ENCODE results near the gene AKAP6.

Gene AKAP6

GRCh38 chr14:32820682-32821081, 491.6 kb downstream of the AKAP6 start:
- no peak for DNase-seq (ENCODE audit: low read depth)

GRCh38 chr14:32821964-32822653, 493.0 kb downstream of the AKAP6 start:
- peak; percentile 89 for DNase-seq (ENCODE audit: low read depth)

DNA sequence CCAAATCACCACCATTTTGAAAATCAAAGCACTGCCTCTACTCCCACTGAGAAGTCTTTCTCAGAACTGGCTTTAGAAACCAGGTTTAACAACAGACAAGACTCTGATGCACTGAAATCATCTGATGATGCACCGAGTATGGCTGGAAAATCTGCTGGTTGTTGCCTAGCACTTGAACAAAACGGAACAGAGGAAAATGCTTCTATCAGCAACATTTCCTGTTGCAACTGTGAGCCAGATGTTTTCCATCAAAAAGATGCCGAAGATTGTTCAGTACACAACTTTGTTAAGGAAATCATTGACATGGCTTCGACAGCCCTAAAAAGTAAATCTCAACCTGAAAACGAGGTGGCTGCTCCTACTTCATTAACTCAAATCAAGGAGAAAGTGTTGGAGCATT, 494.6 kb downstream of the AKAP6 start:
- no peak for DNase-seq (ENCODE audit: low read depth)

DNA sequence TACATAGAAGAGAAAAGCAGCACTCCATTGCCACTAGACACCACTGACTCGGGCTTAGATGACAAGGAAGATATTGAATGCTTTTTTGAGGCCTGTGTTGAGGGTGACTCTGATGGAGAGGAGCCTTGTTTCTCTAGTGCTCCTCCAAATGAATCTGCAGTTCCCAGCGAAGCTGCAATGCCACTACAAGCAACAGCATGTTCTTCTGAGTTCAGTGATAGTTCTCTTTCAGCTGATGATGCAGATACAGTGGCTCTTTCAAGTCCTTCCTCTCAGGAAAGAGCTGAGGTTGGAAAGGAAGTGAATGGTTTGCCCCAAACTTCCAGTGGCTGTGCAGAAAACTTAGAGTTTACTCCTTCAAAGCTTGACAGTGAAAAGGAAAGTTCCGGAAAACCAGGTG, 495.1 kb downstream of the AKAP6 start:
- DNase-seq (ENCODE audit: low read depth): no peak

- DNase-seq (ENCODE audit: low read depth): no peak
These were observed 496.0 kb downstream of the AKAP6 start for GRCh38 chr14:32825058-32825457.

DNA sequence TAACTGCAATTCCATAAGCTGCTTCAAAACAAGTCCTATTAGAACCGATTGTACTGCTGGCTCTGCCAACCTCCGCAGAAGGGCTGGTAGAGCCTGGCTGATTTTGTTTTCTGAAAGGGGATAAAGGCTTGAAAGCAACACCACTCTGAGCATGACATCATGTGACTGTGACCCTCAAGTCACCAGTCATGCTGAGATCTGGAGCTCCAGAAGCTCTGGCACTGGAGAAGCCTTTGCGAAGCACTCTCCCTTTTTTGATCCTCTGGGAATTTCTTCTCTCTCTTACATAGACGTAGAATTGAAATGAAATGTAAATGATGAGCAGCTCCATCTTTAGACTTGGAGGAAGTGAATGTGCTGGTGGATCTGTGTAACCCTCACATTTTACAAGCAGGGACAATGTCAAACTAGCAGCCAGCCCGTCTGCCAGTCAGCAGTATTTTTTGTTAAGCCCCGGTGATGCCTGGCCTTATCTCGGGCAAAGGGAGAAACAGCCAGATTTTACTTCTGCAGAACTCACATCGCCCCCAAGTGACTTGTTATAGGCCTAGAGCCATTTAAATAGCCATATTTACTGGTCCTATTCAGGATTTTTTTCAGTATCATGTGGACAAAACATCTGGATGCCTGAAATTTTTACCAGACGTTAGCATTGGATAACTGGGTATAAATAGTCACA, 497.4 kb downstream of the AKAP6 start:
- peak; percentile 42 for DNase-seq (ENCODE audit: low read depth)

GRCh38 chr14:32827514-32827913, 498.4 kb downstream of the AKAP6 start:
- no peak for DNase-seq (ENCODE audit: low read depth)

- no peak for DNase-seq (ENCODE audit: low read depth)
These were observed 506.8 kb downstream of the AKAP6 start for GRCh38 chr14:32835924-32836323.

- DNase-seq (ENCODE audit: low read depth): no peak
These were observed 512.6 kb downstream of the AKAP6 start for GRCh38 chr14:32841698-32842097.

- no peak for DNase-seq (ENCODE audit: low read depth)
These were observed 517.8 kb downstream of the AKAP6 start for GRCh38 chr14:32846821-32847365.

DNA sequence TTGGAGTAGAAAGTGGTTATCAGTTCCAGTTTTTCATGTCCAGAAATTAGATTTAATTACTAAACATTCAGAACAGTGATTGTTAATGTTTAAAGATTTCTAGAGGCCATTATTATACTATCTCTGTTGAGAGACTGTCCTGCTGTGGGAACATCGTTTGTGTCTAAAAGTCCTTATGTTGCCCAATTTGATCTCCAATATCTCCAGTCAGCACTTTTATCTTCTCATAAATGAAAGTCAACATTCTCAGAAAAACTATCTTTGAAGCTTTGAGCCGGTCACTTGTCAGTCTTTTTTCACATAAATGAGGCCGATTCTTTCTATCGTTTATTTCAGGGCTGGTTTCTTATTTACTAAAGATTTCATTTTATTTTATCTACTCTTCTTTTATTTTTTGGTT, 518.8 kb downstream of the AKAP6 start:
- no peak for DNase-seq (ENCODE audit: low read depth)

DNA sequence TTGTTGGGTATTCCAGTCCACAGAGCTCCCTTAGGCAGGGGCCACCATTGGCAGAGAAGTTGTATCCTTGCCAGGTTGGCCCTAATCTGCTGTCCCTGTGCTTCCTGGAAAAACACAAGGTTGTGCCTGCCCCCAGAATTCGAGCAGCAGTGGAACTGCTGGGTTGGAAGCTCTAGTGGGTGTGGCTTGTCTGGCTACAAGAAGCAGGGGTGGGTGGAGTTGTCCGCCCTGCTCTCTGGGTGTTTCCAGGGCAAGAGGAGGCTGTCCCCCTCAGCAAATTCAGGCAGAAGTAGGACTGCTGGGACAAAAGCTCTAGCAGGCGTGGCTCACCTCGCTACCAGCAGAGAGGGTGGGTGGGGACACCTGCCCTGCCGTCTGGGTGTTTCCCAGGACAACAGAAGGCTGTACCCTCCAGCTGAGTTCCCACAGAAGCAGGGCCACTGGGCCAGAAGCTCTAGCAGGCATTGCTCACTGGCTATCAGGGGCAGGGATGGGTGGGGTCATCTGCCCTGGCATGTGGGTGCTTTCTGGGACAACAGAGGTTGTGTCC, 536.8 kb downstream of the AKAP6 start:
- DNase-seq (ENCODE audit: low read depth): no peak

DNA sequence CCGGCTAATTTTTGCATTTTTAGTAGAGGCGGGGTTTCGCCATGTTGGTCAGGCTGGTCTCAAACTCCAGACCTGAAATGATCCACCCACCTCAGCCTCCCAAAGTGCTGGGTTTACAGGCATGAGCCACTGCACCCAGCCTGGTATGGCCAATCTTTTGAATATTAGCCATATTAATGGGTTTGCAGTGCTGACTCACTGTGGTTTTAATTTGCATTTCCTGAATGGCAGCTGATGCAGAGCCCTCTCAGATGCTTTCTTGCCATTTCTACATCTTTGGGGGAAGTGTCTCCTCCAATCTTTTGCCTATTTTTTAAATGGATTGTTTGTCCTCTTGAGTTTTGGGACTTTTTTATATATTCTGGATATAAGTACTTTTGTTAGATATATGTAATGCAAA, 554.1 kb downstream of the AKAP6 start:
- no peak for DNase-seq (ENCODE audit: low read depth)
